GM18498 (cell line): ENCODE results near the gene PIGK.
"Not testable (repeated sequence)": the region's sequence is repeated elsewhere in the genome, so short reads cannot be mapped to it uniquely, and the experiment has no call there.

Experiments used
- ATAC-seq: cut with Tn5 transposase; IDR thresholded peaks from one replicate; pipeline ENCODE4 v1.9.1; 2021; ENCODE audit warnings: mild to moderate bottlenecking, moderate library complexity; ENCODE audit not compliant: unreplicated experiment

Gene PIGK

DNA sequence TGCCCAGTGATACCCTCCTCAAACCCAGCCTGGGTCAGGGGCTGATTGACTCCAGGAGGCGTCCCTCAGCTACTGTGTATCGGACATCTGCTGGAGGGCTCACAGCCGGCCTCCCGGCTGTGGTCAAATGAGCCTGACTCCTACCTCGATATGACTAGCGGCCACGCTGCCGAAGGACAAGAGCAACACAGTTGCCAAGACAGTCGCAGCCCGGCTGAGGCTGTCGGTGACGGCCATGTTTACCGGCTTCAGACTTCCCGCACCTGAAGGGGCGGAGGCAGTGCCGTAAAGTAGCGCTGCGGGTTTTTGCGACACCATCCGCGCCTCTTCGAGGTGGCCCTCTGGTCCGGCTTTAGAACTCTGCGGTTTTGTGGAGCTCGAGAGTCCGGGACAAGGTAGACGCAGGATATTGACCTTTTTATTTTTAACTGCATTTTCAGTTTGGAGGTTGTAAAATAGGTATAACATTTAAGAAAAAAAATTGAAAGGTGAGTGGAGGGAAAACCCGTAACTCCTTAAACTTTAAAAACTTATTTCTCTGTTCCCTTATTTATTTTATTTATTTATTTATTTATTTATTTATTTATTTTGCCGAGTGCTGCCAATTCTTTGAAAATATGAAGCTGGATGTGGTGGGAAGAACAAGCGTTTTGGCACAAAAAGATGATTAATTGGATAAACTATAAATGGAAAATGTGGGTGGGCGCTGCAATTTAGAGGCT lies at the start of gene PIGK:
TSS of gene PIGK (minus strand) at position 265 of the 722 bp plus-strand sequence. CDS start at position 237, 28 bp downstream.
- ATAC-seq = peak; percentile 93

DNA sequence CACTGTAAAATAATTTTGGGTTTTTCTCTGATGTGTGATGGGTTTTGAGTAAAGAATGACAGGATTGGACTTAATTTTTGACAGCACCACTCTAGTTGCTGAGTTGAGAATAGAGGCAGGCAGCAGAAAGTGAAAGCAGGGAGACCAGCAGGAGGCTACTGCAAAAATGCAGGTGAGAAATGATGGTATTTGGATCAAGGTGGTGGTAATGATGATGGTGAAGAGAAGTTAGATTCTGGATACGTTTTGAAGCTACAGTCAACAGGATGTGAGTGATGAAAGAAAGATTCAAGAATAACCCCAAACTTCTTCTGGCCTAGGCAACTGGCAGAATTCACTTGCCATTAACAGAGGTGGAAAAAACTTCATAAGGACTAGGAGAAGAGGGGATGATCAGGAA lies 47.8 kb upstream of the PIGK start:
- ATAC-seq = no peak

DNA sequence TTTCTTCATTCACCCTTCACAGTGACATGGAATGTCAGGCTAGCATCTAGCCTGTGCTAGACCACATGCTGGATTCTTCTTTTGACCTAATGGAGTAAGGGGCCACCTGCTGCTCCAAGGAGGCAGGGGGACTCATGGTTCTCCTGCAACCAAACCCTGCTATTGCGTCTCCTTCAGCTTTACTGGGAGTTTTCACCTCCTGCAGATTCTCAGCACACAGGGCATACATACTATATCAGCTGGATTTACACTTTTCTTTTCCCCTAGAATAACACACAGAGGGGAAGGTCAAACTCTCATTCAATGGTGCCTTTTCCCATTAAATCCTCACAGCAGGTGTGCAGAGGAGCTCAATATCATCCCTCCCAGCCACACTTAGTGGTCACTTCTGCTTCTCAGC lies 46.0 kb upstream of the PIGK start:
- no peak for ATAC-seq

DNA sequence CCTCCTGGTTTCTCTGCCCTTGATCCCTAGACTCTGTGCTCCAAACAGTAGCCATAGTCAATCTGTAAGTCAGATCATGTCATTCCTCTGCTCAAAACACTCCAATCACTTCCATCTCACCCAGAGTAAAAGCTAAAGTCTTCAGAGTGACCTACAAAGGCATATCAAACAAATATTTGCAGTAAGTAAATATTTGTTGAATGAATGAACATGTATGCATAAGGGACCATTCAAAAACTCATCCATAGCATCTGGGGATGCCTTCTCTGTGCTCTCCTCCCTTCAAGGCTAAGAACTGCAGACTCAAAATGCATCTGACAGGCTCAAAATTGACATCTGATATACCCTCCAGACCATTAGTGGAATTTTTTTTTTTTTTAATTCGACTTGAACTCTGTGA lies 44.5 kb upstream of the PIGK start:
- ATAC-seq = no peak

DNA sequence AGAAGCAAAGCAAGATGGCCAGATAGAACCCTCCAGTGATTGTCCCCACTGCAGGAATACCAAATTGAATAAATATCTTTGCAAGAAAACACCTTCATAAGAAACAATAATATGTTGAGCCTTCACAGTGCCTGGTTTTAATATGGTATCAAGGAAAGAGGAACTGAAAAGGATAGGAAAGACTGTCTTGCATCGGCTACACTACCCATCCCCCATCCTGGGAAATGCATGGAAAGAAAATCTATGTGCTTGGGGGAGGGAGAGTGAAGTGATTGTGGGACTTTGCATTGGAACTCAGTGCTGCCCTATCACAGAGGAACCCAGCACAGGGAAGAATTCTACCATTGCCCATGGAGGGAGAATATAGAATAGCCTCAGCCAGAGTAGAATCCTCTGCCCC lies 34.0 kb upstream of the PIGK start:
- ATAC-seq = no peak

DNA sequence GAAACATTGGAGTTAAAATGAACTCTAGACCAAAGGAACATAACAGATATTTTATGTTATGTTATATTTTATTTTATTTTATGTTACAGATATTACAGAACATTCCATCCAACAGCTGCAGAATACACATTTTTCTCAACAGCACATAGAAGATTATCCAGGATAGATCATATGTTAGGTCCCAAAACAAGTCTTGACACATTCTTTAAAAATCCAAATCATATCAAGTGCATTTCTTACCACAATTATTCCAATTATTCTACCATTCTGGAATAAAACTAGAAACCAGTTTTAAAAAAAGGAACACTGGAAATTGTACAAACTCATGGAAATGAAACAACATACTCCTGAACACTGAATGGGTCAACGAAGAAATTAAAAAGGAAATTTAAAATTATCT lies 30.9 kb upstream of the PIGK start:
- ATAC-seq = no peak

DNA sequence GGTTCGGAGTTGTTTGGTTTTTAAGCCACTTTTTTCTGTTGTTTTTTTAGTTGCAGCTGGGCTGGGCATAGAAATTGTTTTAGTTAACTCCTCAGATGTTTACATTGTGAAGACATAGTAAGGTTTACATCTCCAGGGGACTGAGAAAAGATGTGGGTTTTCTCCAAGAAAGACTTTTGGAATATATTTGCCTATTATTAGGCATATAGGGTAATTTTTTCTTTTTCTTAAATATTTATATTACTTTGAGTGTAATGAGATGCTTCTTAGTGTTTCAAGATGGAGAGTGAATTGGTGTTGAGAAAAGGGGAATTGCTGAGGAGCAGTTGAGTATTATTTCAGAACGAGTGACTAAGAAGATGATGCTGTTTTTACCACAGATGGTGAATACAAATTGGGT lies 26.6 kb upstream of the PIGK start:
- ATAC-seq = no peak

DNA sequence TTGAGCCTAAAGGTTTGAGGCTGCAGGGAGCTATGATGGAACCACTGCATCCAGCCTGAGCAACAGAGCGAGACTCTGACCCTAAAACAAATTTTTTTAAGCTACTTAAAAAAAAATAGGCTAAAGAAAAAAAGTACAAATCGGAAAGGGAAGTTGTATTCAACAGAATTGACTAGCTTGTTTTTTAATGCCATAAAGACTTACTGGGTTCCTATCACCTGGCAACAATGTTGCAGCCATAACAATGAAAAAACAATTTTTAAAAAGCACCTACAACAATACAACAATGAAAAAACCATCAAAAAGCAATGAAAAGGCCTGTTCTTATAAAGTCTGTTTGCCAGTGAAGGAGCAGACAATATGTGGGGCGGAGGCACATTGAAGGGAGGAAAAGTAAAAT lies 20.1 kb upstream of the PIGK start:
- no peak for ATAC-seq

DNA sequence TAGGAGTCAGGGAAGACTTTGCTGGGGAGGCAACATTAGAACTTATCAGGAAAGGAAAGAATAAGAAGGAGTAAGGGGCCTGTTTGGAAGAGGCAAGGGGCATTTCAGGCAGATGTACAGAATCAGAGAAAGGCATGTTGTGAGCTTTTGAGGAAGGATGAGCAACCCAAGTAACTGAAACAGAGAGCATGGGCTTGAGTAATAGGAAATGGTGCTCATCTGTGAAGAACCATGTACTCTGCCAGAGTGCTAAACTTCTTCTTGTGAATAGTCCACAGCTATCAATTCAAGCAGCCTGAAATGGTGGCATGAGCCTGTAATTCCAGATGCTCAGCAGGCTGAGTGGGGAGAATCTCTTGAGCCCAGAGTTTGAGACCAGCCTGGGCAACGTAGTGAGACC lies 19.2 kb upstream of the PIGK start:
- no peak for ATAC-seq

DNA sequence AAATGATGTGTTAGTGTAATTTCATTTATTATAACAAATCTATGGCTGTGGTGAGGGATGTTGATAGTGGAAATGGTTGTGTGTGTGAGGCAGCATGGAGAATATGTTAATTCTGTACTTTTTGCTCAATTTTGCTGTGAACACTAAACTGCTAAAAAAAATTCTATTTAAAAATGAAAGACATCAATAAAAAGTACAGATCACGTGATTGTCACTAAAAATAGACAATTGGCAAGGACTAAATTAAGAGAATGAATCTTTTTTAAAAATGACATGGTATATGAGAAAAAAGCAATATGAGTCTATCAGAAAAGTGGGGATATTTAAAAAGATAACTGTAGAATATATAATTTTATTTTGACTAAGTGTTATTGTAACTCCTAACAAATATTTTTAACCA lies 15.7 kb upstream of the PIGK start:
- no peak for ATAC-seq

DNA sequence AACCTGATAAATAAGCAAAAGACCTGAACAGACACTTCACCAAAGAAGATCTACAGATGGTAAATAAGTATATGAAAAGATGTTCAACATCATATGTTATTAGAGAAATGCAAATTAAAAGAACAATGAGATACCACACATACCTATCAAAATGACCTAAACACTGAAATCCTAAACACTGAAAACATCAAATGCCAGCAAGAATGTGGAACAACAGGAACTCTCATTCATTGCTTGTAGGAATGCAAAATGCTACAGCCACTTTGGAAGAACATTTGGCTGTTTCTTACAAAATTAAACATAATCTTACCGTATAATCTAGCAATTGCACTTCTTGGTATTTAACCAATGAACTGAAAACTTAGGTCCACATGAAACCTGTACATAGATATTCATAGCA lies 14.9 kb upstream of the PIGK start:
- no peak for ATAC-seq

DNA sequence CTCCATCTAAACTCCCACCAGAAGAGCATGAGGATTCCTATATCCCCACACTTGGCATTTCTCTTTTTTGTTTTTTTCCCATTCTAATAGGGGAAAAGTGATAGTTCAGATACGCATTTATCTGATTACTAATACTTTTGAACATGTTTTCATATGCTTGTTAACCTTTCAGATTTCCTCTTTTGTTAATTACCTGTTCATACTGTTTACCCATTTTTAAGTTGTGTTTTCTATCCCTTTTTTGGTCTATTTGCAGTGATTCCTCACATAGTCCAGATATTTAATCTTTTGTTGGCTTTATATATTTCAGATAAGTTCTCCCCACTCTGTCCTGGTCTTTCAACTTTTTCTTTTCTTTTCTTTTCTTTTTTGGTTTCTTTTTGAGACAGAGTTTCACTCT lies 13.6 kb upstream of the PIGK start:
- no peak for ATAC-seq

DNA sequence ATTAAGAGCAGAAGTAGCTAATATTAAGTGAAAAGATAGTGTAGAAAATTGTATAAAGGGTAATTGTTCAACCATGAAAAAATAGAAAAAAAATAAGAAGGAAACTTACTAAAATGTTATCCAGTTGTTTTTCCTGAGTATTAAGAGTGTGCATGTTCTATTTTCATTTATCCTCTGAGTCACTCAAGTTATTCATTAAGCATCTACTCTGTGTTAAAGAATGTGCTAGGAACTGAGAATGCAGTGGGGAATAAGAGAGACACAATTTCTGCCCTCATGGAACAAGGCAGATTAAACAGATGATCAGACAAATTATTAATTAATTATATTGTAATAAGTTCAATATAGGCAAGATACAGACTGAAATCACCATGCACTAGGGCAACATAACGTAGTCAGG lies 10.8 kb upstream of the PIGK start:
- ATAC-seq = no peak

DNA sequence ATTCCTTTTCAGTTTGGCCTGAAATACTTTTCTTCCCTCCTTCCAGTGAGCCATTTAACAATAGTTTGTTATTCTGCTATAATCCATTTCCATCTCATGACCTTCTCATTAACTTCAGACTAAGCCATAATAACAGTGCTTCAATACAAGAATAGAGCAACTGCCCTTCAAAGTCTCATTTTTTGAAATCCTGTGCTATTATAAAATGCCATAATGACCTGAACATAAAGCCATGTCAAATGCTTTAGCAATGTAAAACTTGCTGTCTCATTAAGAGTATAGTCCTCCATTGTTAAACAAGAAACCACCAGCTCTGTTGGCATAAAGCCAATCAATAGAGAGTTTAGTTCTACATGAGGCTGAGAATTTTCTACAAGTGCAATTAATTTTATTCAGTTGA lies 9.6 kb upstream of the PIGK start:
- ATAC-seq = no peak

DNA sequence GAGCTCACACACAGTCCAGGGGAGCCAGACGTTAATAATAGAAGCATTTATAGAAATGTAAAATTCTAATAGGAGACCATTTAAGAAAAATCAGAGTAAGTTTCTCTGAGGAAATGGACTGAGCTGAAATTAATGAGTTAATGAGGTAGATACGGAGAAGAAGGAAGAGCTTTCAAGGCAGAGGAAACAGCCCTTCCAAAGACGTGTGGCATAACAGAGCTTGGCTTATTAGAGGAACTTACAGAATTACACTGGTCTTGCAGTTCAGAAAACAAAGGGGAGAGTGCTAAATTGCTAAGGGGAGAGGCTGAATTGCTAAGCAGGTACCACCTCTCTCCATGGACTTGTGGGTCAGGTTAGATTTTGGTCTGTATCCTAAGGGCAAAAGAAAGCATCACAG lies 8.2 kb upstream of the PIGK start:
- ATAC-seq = no peak

DNA sequence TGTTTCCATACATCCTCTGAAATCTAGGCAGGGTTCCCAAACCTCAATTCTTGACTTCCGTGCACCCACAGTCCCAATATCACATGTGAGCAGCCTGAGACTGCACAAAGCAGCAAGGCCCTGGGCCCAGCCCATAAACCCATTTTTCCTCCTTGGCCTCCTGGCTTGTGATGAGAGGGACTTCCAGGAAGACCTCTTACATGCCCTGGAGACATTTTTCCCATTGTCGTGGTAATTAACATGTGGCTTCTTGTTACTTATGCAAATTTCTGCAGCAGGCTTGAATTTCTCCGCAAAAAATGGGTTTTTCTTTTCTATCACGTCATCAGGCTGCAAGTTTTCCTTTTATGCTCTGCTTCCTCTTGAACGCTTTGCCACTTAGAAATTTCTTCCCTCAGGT lies 3.3 kb upstream of the PIGK start:
- no peak for ATAC-seq

DNA sequence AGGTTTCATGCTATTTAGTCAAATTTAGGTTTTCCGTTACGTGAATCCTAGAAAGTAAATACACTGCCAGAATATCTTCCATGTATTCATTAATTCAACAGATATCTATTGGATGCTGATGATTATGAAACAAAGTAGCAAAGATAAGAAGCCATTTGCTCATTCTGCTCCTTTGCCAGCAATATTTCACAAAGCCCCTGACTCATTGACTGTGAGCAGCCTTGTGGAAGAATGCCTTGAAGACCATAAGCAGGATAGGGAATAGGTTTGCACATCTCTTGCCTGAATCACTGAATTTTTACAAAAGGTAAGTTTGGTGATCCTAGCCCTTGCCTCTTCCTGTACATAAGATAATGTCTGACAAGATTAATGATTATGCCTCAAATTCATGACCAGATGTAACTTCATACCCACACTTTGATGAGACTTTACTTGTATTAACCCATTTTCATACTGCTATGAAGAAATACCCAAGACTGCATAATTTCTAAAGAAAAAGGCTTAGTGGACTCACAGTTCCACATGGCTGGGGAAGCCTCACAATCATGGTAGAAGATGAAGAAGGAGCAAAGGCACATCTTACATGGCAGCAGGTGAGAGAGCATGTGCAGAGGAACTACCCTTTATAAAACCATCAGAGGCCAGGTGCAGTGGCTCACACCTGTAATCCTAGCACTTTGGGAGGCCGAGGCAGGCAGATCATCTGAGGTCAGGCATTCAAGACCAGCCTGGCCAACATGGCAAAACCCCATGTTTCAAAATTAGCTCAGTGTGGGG lies 1.6 kb upstream of the PIGK start:
- ATAC-seq = no peak

DNA sequence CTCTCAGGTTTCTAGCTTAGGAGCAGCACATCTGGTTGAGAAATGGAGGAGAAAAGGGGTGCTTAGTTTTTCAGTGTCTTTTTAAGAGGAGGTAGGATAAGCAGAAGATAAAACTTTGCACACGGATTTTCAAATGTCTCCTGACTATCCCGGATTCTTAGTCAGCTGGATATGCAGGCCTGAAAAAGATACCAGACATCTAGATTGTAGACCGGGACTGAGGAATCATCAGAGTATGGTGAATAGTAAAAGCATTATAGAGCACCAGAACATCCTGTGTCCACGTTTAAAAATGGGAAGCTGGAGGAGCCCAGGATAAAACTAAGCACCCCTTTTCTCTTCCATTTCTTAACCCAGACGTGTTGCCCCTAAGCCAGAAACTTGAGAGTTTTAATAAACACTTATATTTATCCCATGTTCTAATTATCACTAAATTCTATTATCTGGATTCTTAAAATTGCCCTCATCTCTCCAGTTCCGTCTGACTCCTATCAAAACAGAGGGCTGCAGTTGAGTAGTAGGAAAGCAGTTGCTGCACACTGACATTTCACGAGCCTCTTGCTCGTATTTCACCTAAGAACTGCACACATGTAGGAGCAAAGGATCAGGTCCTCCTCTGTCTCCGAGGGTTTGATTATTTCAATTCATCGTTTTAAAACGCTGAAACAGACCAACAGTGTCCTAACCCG lies 609 bp downstream of the PIGK start:
- ATAC-seq = peak; percentile 47

DNA sequence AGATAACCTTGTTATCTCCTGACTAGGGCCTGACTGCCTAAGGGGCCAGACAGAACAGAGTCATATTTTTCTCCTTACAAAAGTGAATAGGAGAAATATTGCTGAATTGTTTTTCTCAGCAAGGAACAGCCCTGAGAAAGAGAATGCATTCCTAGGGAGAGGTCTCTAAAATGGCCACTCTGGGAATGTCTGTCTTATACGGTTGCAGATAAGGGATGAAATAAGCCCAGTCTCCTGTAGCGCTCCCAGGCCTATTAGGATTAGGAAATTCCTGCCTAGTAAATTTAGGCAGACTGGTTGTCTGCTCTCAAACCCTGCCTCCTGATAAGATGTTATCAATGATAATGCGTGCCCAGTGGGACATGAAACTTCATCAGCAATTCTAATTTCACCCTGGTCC lies 15.2 kb downstream of the PIGK start:
- ATAC-seq = not testable (repeated sequence)

DNA sequence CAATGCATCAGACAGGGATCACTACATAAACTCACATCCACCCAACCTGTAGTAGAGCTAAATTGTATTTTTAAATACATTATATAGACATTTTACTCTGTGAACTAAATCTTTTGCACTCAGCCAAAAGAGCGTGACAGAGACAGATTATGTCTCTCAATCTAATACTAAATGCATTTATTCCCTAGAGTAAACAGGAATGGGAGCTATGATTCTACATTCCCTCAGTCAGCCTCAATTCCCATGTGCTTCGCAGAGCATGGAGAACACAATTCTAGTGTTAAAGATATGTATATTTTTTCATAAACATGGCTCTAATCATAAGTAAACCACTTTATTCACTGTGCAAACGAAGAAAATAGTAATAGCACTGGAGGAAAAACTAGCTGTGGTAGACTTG lies 16.5 kb downstream of the PIGK start:
- no peak for ATAC-seq

DNA sequence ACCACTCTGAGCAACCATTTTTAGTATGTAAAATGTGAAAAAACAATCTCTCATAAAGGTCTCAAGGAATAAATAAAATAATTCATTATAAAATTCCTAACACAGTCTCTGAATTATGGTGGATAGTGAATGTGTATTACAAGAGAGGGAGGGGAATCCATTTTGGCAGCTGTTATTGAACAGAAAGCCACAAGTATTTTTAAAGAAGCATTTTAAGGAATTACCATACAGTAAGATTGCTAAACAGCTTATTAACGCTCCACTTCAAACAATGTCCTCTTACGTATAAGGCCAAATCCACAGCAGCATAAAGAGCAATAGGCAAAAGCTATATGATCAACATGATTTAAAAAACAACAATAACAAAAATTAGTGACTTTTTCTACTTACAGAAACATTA lies 18.4 kb downstream of the PIGK start:
- ATAC-seq = no peak

DNA sequence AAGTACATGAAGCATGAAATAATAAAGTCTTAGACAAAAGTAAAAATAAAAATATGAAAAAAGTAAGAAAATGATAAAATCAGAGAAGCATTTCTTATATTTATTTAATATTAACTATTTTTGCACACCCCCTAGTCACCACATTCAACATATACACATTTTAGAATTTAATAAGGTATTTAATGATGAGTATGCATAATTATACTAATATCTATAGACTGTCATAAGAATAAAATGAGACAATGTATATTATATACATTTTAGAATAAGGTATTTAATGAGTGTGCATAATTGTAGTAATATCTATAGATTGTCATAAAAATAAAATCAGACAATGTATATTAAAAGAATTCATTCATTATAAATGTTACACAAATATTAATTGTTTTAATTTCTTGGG lies 18.9 kb downstream of the PIGK start:
- no peak for ATAC-seq
